Stimulated activated CD4-positive, alpha-beta T cell treated with anti-CD3 and anti-CD28 coated beads, Interleukin-1b, Interleukin-23, amount 100 ng/mL, for 24 hours (primary cell): ENCODE data around the gene MRPS25.

Experiments
- DNase-seq, 4 experiments: peaks; one replicate each; pipeline ENCODE4 v3.0.0-alpha.2; 2020; ENCODE audit warnings: low read depth in 4 of 4, low spot score in 1 of 4

Gene MRPS25

DNA sequence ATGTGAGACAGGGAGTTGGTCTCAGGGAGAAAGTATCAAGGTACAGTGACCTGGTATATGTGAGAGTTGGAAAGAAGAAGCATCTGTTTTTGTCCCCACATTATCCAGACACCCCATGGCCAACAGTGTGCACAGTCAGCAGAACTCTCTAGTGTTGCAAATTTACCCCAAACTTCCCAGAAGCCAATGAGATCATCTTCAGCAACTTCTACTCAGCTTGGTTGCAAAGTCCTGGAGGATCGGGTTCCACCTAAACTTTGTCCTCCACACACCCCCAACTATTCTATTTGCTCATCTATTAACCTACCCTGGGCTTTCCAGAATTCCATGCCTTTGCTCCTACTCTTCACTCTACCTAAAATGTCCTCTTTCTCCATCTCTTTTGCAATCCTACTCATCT, 18.1 kb upstream of the MRPS25 start:
- DNase-seq: no peak

DNA sequence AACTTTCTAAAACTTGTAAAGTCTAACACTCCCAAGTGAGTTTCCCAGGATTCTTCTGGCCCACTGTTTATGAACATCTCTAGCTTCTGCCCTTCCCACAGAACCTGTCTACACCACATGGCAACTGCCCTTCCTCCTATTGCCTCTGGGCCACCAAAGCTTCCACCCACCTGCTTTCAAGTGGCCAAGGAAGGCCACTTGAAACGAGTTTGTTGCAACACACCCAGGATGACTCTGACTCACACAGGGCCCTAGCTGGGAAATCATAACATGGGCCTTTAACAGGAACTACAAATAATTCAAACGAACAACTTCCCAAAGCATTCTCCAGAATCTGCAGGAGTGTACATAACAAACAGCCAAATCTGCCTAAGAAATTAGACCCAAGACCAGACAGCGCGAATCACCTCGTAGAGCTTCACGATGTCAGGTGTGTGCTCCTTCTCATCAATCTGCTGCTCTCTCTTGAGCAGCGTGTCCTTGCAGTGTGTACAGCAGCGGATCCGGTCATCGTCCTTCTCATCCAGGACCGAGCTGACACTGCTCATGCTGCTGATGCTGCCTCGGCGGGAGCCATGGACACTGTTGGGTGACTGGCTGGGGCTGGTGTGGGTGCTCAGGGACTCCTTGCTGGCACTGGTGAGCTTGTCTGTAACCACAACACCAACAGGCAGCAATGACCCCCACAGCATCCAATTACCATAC, 17.0 kb upstream of the MRPS25 start:
- DNase-seq: no peak

DNA sequence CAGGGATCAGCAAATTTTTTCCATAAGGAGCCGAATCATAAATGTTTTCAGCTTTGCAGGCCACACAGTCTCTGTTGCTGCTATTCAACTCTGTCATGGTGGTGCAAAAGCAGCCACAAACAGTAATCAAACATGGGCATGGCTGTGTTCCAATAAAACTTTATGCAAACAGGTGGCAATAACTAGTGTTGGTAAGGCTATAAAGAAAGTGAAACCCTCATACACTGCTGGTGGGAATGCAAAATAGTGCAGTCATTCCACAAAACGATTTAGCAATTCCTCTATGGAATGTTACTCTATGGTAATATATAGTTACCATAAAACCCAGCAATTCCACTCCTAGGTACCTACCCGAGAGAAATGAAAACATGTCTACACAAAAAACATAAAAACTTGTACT, 14.0 kb upstream of the MRPS25 start:
- DNase-seq: no peak

DNA sequence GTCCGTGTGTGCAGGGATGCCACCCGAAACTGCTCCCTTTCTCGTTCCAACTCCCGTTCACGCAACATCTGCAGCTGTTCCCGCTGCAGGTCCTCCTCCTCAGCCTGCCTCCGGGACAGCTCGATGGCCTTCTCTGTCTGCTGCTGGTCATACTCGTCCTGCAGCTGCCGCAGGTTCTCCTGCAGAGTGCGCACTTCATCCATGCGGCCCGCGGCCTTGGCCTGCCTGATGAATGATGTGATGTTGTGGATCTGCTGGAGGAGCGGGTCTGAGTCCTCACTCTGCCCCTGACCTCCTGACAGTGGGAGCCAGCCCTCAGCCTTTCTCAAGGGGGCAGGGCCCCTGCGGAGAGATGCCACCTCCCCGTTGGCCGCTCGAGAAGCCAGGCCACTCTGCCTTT, 9.4 kb upstream of the MRPS25 start:
- DNase-seq: no peak

DNA sequence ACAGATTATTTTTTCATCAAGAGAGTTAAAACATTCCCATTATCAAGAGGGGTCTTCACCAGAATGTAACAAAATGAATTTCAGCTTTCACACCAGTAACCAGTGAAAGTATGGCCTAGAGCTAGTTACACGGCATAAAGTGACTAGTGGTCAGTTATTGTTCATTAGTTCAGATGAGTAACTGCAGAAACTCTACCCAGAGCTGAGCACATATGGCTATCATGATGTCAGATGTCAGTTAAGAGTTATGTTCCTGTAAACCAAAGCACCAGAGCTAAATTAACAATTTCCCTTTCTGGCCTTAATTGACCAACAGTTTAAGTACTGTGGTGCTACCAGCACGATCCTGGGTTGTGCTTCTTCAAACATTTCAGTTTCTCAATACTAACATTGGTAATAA, 6.6 kb upstream of the MRPS25 start:
- DNase-seq: no peak

DNA sequence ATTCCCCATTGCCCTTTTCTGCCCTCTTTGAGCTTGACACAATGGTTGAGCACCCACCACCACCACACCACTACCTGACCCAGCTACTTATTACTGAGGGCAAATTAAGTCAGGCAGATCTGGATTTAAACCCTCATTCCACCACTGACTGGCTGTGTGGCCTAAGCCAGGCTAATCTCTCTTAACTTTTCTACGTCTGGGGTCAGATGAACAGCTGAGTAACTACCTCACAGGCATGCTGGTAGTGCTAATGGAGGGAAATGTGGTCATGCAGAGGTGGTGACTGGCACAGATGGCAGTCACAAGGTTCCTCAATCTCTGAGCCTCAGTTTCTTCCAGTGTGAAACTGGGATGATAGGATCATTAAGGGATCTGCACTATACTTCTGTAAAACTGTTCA, 4.3 kb upstream of the MRPS25 start:
- no peak for DNase-seq

DNA sequence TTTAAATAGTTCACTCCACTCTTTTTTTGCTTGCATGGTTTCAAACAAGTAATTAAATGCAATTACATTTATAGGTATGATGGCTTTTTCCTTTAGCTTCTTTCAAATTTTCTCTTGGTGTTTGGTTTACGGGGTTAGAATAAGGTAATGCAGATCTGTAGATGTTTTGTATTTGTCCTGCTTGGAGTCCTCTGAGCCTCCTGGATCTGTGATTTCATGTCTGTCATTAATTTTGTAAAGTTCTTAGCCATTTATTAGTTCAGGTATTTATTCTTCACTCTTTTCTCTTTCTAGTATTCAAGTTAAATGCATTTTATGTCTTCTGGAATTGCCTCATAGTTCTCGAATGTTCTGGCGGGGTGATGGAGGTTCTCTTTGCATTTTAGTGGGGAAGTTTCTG, 1.4 kb upstream of the MRPS25 start:
- no peak for DNase-seq

DNA sequence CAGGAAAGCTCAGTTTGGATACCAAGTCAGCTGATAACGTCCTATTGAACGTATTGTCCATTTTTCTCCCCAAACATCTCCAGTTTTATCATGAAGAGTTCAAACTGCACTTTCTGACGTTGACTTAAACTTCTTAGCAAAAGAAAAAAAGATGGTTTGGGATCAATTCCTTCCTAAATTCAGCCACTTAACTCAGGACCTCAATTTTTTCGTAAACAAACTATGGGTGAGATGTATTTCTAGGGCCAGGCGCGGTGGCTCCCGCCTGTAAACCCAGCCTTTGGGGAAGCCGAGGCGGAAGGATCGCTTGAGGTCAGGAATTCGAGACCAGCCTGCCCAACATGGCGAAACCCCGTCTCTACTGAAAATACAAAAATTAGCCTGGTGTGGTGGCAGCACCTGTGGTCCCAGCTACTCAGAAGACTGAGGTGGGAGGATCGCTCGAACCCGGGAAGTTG, 464 bp upstream of the MRPS25 start:
- no peak for DNase-seq

DNA sequence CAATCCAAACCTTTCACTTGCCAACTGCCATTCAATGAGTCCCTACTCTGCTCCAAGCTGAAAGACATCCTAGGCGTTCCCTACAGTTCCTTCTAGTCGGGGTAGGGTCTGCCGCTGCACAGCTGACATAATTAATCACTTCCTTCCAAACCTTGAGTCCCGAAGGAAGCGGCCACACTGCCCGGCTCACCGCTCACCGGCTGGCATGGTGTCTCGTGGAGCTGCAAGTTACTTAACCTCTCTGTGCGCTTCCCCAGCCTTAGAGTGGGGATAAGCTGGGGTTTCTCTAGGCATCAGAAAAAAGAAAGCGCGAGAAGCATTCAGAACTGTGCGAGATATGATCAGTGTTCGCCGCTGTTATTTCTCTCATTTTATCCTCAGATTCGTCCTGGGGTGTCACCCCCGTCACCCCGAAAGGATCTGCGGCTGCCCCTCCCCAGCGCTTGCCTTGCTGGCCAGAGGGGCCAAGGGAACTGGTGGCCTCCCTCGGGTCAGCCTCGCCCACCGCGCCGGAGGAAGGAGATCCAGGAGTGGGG, 748 bp downstream of the MRPS25 start:
- DNase-seq: no peak

DNA sequence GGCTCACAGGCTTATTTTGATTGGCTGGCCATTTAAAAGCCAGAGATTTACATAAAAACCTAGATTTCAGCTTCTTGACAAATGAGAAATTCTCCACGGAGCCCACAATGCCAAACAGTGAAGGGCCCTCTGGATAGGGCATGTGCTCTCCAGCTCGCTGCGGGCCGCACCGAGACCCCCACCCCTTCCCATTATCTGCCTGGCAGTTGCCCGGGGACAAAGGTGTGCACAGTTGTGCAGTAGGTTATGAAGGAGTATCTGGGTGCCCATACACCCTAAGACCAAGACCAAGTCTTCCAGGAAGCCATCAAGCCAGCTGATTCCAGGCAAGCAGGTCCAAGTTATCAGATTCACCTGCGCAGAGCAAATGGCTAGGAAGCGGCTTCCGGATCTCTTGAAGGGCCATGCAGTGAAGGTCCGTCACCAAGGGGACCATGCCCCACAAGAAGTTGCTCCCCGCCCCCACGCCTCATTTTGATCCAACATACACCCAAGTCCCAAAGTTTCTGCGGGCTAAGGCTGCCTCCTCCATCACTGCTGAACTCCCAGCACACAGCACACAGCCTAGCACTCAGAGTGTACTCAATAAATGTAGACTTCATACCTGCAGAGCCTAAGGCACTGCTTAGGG, 1.3 kb downstream of the MRPS25 start:
- DNase-seq: no peak

DNA sequence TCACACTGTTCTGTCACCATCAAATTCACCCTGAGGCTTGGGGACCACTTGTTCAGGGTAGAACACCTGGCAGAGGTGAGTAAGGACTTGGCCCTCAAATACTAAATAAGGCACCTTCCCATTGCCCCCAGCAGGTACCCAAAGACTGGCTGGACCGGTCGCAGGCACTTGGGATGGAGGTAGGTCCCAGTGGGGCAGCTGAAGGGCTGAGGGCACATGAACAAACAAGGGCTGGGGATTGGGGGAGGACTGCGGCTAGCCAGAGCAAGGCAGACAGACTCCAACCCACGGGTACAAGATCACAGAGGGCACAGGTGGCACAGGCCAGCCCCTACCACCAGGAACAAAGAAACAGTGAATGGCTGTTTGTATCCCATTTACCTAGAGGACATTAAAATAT, 1.9 kb downstream of the MRPS25 start:
- DNase-seq: no peak

DNA sequence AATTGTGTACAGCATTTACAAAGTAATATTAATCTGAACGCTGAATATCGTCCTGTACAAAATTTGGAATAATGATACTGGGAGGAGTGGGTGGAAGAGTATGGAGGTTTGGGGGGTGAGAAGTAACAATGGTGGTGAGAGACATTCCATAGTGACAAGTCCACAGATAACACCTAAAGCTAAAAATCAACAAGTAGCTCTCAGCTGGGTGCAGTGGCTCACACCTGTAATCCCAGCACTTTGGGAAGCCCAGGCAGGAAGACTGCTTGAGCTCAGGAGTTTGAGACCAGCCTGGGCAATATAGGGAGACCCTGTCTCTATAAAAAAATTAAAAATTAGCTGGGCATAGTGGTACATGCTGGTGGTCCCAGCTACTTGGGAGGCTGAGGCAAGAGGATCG, 5.1 kb downstream of the MRPS25 start:
- no peak for DNase-seq

DNA sequence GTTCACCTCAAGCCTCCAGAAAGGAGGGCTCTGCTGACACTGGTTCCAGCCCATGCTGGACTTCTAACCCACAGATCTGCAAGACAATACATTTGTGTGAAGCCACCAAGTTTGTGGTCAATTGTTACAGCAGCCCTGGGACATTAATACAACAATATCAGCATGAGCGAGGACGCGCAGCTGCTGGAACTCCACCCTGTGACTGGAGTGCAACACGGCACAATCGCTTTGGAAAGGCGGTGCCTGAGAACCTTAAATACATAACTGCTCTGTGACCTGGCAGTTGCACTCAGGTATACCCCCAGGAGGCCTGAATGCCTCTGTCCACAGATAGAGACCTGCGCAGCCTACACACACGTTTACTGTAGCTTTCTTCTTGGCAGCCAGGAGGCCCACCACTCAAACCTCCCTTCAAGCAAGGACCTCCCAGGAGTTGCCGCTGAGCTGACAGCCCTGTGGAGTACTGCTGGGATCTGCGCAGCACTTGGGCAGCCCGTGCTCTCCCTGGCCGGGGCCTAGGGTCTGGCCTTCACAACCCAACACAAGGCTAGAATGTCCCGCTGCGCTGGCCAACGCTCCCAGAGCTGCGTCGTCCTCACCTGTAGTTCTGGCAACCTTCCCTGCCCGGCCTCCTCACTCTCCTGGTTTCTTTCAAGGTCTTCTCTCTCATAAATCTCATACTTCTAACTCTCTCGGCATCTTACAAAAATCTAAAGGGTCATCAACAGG, 8.3 kb downstream of the MRPS25 start:
- DNase-seq: no peak

DNA sequence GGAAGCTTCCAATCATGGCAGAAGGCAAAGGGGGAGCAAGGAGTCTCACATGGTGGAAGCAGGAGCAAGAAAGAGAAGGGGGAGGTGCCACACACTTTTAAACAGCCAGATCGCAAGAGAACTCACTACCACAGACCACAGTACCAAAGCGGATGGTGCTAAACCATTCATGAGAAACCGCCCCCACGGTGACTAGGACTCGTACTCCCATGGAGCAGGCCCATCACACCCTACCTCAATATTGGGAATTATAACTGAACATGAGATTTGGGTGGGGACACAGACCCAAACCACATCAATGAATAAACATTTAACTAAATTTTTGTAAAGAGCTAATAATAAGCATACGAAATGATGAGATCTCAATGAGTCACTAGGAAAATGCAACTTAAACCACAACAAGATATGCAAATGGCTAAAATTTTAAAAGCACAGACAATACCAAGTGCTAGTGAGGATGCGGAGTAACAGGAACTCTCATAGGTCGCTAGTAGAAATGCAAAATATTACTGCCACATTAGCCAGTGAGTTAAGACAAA, 10.0 kb downstream of the MRPS25 start:
- DNase-seq: peak; percentile 39 to 58 (median 43)

DNA sequence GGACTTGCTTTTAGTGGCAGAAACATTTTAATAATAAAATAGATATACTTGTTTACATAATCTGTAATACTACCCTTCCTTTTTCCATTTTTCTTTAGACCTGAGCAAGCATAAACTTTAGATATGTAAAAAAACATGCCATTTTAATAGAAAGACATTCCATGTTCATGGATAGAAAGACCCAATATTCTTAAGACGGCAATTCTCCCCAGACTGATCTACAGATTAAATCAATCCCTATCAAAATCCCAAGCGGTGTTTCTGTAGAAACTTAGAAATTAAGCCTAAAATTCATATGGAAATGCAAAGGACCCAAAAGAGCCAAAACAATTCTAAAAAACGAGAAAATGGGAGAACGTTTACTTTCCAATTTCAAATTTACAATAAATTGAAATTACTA, 11.6 kb downstream of the MRPS25 start:
- DNase-seq: no peak

DNA sequence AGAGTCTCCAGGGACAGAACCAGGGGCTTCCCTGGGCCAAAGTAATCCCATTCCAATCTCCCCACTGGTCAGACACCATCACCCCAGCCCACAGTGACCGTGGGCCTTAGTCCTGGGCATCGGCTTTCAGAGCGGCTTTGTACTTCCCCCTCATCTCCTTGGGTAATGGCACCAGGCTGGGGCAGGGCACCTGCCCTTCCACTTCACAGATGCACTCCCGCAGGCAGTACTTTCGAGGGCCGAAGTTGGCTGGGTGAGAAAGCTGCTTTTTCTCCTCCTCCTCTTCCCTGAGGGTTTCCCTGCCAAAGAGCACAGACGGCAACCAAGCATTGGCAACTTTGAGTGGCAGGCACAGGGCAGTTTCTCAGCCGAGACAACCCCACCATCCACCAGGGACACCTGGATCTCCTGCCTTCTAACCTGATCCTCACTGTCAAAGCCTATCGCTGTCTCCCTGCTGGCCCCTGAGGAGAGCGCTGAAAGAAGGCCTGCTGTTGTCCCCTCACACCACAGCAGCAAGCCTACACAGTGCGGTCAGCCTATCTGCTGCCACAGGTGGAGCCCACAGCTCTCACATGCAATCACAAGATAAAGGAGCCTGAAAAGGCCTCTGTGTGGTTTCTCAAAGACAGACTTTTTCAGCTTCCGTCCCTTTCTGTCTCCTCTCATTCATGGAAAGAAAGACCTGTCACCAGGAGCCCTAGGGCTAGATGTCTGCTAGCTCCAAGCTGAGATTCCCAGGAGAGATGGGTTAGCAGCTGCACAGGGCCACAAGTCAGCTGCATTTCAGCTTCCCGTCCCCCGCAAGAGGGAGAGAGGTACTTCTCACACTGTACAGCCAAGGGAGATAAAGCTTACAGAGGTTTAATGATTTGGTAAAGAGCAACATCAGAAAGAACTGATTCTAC, 12.5 kb downstream of the MRPS25 start:
- no peak for DNase-seq

DNA sequence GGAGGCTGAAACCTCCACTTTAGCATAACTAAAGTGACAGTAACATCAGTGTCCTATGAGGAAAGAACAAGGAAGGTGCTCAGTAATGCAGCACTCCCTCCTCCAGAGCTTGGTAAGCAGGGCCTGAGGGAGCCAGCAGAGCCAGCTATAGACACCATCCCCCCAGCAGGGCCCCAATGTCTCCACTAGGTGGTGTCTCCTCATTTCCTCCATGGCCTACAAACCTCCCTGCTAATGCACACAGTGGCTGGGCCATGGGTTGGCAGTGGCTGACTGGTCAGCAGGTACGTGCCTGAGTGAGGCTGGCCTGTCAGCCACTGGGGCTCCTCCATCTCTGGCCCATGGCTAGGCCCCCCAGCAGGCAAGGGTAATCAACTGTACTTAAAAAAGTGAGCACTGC, 13.6 kb downstream of the MRPS25 start:
- DNase-seq: peak in 2 of 4 experiments; percentile 8 to 28

DNA sequence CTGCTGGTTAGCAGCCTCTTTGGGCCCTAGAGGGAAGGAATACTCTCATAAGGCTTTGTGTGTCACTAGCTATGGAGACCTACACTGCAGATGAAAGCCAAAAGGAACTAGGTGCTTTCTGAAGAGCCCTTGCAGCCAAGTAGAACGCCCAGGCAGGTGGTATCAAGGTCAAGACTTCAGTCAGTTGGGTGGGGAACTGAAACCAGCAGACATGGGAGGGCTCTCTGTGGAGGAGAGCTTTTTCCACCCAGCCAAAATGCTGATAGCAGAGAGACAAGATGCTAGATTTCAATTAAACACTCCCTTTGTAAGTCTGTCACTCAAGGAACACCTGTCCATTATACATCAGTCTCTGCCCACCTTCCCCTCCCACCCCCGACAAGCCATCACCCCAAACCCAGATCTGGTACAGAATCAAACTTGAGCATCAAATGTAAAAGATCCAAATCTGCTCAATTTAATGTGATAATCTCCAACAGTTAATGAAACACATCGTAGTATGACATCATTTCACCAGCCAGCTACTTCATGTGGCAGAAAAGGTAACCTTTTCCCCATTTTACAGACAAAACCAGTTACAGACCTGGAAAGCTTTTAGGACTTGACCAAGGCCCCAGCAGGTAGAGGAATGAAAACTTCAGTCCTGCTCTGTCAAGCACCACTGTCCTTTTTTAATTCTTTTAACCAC, 14.6 kb downstream of the MRPS25 start:
- DNase-seq: no peak

DNA sequence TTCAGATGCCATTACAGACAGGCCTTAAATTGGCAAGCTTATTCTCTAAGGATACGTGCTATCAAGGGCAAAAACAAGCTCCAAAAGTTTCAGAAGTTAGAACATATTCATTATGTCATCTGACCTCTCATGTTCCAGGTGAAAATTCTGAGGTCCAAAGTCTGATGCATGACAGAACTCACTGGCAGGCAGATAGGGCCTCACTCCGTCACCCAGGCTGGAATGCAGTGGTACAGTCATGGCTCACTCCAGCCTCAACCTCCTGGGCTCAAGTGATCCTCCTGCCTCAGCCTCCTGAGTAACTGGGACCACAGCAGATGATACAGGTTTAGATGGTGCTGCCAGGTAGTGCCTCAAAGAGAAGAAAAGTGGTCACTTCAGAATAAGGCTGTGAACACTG, 15.5 kb downstream of the MRPS25 start:
- DNase-seq: no peak

DNA sequence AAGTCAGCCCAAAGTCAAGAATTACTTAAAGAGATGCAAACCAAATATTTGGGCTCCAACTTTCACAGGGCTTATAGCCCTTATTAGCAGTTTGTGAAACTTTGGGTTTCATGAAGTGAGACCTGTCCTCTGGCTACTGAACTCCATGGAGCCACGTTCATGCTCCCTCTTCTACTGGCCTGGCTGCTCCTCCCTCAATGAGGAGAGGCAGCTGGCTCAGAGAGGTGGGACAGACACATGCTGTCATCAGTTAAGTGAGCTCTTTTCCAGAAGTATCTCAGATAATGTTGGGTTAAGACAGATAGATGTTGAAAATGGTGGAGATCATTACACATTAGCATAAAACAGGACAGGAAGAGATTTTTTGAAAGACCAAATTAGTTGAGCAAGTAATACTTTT, 19.4 kb downstream of the MRPS25 start:
- DNase-seq: no peak
